NB4 (cell line): ENCODE measurements around the gene SLC26A1.

Experiments
- CTCF ChIP-seq: IDR thresholded peaks from one replicate; pipeline ENCODE4 v1.5.1; 2012; ENCODE audit warnings: low read depth, low read length
- MAX ChIP-seq: IDR thresholded peaks from 2 replicates; pipeline ENCODE4 v1.6.1; 2011; ENCODE audit warnings: low read depth, low read length
- MYC ChIP-seq: IDR thresholded peaks from 2 replicates; pipeline ENCODE4 v1.6.1; 2011; ENCODE audit warnings: low read depth, low read length
- POLR2A ChIP-seq: IDR thresholded peaks from 2 replicates; pipeline ENCODE4 v1.6.1; 2011; ENCODE audit warnings: mild to moderate bottlenecking; ENCODE audit not compliant: insufficient read length; ENCODE audit errors: extremely low read depth

GRCh38 chr4:955931-956381 lies 37.2 kb downstream of the SLC26A1 start:
- TF ChIP-seq CTCF: no peak
- TF ChIP-seq POLR2A: no peak
- TF ChIP-seq MAX: no peak
- no peak for TF ChIP-seq MYC
